ENCODE results near the gene GLIPR1L1. TPM values are rescaled to one million over a fixed set of nuclear protein-coding genes. Genes with fewer than 3 reads are reported as not detected.

The GLIPR1L1 gene
- total and polyA plus RNA-seq, 2 of the 8 experiments (the other 6 are each of a cell fraction or from before 2014, with no cell fraction given): 1.2 to 1.7 TPM

- H3K23ac ChIP-seq (ENCODE audit: insufficient read length): no peak overlapping the region
- no peak overlapping the region for H2BK15ac ChIP-seq (ENCODE audit: low read length)
- ChIA-PET CTCF (ENCODE audit: partially characterized antibody) (interaction anchor here (1.8 kb wide), 1 partner anchor 135 kb away, joined by 7 read pairs; no protein-coding TSS in a partner anchor), POLR2A (ENCODE audit: partially characterized antibody) (no interaction called here)
- no peak overlapping the region for H3K4ac ChIP-seq (replicated peaks; ENCODE audit: insufficient read length, low read depth, low read length)
- H2BK120ac ChIP-seq (replicated peaks; ENCODE audit: low read depth, low read length): no peak overlapping the region
- H2AK5ac ChIP-seq (ENCODE audit: low read depth, low read length): no peak overlapping the region
- 100% methylated on average over 2 of the region's 2 CpGs; no CpG with 5 or more reads in 1 of the 2 experiments for WGBS, 2 experiments (ENCODE audit: extremely low coverage in 1 of 2, insufficient coverage in 1 of 2, insufficient read length in 1 of 2, insufficient replicate concordance in 2 of 2, low coverage in 1 of 2, low lambda C conversion rate in 2 of 2, missing lambda C conversion rate in 1 of 2)
- no peak overlapping the region for H4K8ac ChIP-seq (ENCODE audit: extremely low read depth, insufficient read depth, low read length)
- H4K91ac ChIP-seq (replicated peaks; ENCODE audit: insufficient read length, low read length): no peak overlapping the region
- H2BK12ac ChIP-seq (ENCODE audit: low read depth, low read length): no peak overlapping the region
- no peak overlapping the region for H4K5ac ChIP-seq (ENCODE audit: insufficient read length, low read depth, low read length)
- H3K79me2 ChIP-seq (ENCODE audit: control insufficient read depth in 1 of 2, insufficient read depth in 2 of 2, low read length in 2 of 2): no peaks in the 10 kb centered on the region
- H3K79me1 ChIP-seq (ENCODE audit: low read depth, low read length): no peaks in the 10 kb centered on the region
- no peak overlapping the region for H3K4me3 ChIP-seq (ENCODE audit: extremely low read depth in 1 of 4, insufficient read depth in 2 of 4, low read depth in 3 of 4, low read length in 4 of 4)
- H3K27me3 ChIP-seq (replicated peaks in 1 of 4; ENCODE audit: control insufficient read depth in 3 of 4, extremely low read depth in 1 of 4, insufficient read depth in 3 of 4, low read length in 3 of 4): no peaks in the 10 kb centered on the region
- no peak overlapping the region for H2BK20ac ChIP-seq (ENCODE audit: low read length)
- H3K14ac ChIP-seq (ENCODE audit: insufficient read length): no peak overlapping the region
- no peak for DNase-seq (ENCODE audit: low read depth in 1 of 2, low spot score in 2 of 2)
- no peak overlapping the region for H3K4me2 ChIP-seq (ENCODE audit: insufficient read depth in 1 of 2, low read depth in 2 of 2, low read length in 2 of 2)
- H3K4me1 ChIP-seq (replicated peaks in 1 of 4; ENCODE audit: control insufficient read depth in 3 of 4, insufficient read depth in 4 of 4, low read length in 3 of 4): no peaks in the 10 kb centered on the region
- no peaks in the 10 kb centered on the region for H3K36me3 ChIP-seq (ENCODE audit: control insufficient read depth in 2 of 4, insufficient read depth in 4 of 4, low read length in 3 of 4)
- no peak for FAIRE-seq
- H3K9ac ChIP-seq (replicated peaks in 1 of 4; ENCODE audit: extremely low read depth in 1 of 4, low read depth in 3 of 4, low read length in 3 of 4): no peak overlapping the region
- no peak overlapping the region for H3K18ac ChIP-seq (ENCODE audit: extremely low read depth, low read length)
- H3K23me2 ChIP-seq (ENCODE audit: low read depth, low read length): no peaks in the 10 kb centered on the region
- no peaks in the 10 kb centered on the region for H4K20me1 ChIP-seq (replicated peaks in 1 of 2; ENCODE audit: control insufficient read depth in 1 of 2, insufficient read depth in 2 of 2, low read length in 2 of 2)
- H2BK5ac ChIP-seq (ENCODE audit: low read depth, low read length): no peak overlapping the region
- H2AFZ ChIP-seq (ENCODE audit: low read length): no peak overlapping the region
- peaks cover 0 to 1% of the 10 kb centered on the region in 2 experiments; a peak in 1 of 4 replicates for H3K9me3 ChIP-seq (ENCODE audit: insufficient read depth in 2 of 2, low read depth in 1 of 2, low read length in 1 of 2)
- H3K56ac ChIP-seq (replicated peaks; ENCODE audit: insufficient read length, low read depth, low read length): no peak overlapping the region
- H3K27ac ChIP-seq (ENCODE audit: low read depth, low read length): no peak overlapping the region
- TF ChIP-seq ATF2 (IDR thresholded peaks at IDR 0.05; ENCODE audit: low read length): no peak
- TF ChIP-seq EGR1 (IDR thresholded peaks at IDR 0.05; ENCODE audit: borderline replicate concordance, low read depth, low read length): no peak
- TF ChIP-seq CBX8 (IDR thresholded peaks at IDR 0.05; ENCODE audit: borderline replicate concordance, low read depth, low read length): no peak
- TF ChIP-seq BACH1 (IDR thresholded peaks at IDR 0.05; ENCODE audit: low read length): no peak
- TF ChIP-seq KDM1A (IDR thresholded peaks at IDR 0.05; ENCODE audit: borderline replicate concordance, low read length): no peak
- no peak for TF ChIP-seq HDAC2 (IDR thresholded peaks at IDR 0.05; ENCODE audit: borderline replicate concordance in 1 of 2, low read depth in 2 of 2, low read length in 2 of 2)
- TF ChIP-seq RFX5 (IDR thresholded peaks at IDR 0.05; ENCODE audit: borderline replicate concordance, low read depth, low read length): no peak
- TF ChIP-seq CTCF (IDR thresholded peaks at IDR 0.05; ENCODE audit: control extremely low read depth in 1 of 3, insufficient read depth in 1 of 3, low read depth in 1 of 3, low read length in 3 of 3): no peak
- TF ChIP-seq KDM5A (IDR thresholded peaks at IDR 0.05; ENCODE audit: low read length): no peak
Observed at GRCh38 chr12:75350413-75350812, 15.9 kb downstream of the GLIPR1L1 start.
